Measurements from ENCODE around the gene ABCB9.
"Not testable (repeated sequence)": the region's sequence is repeated elsewhere in the genome, so short reads cannot be mapped to it uniquely, and the experiment has no call there.

Gene ABCB9

GRCh38 chr12:122965851-122966742 lies at the start of gene ABCB9:
Gene ABCB9 (minus strand): TSS chr12:122966463. CDS start chr12:122960235, 6,228 bp downstream.
- peak; percentile 100 for DNase-seq (ENCODE audit: low spot score)

- not testable (repeated sequence) for DNase-seq (ENCODE audit: low spot score)
Observed at GRCh38 chr12:123014473-123014872, 48.2 kb upstream of the ABCB9 start.

- no peak for DNase-seq (ENCODE audit: low spot score)
Observed at GRCh38 chr12:123013185-123014095, 47.2 kb upstream of the ABCB9 start.

GRCh38 chr12:123011701-123012100 lies 45.4 kb upstream of the ABCB9 start:
- no peak for DNase-seq (ENCODE audit: low spot score)

- DNase-seq (ENCODE audit: low spot score), result no peak
Observed at GRCh38 chr12:123010681-123011080, 44.4 kb upstream of the ABCB9 start.

- DNase-seq (ENCODE audit: low spot score), result no peak
Observed at GRCh38 chr12:123010110-123010509, 43.8 kb upstream of the ABCB9 start.

- no peak for DNase-seq (ENCODE audit: low spot score)
Observed at GRCh38 chr12:123006977-123007376, 40.7 kb upstream of the ABCB9 start.

- DNase-seq (ENCODE audit: low spot score), result no peak
Observed at GRCh38 chr12:123005081-123005626, 38.9 kb upstream of the ABCB9 start.

GRCh38 chr12:123004287-123004686 lies 38.0 kb upstream of the ABCB9 start:
- DNase-seq (ENCODE audit: low spot score), result no peak

- DNase-seq (ENCODE audit: low spot score), result no peak
Observed at GRCh38 chr12:123003257-123003656, 37.0 kb upstream of the ABCB9 start.

GRCh38 chr12:123001464-123001863 lies 35.2 kb upstream of the ABCB9 start:
- no peak for DNase-seq (ENCODE audit: low spot score)

GRCh38 chr12:123000578-123000977 lies 34.3 kb upstream of the ABCB9 start:
- DNase-seq (ENCODE audit: low spot score), result no peak

GRCh38 chr12:122999986-123000420 lies 33.7 kb upstream of the ABCB9 start:
- no peak for DNase-seq (ENCODE audit: low spot score)

- no peak for DNase-seq (ENCODE audit: low spot score)
Observed at GRCh38 chr12:122999196-122999946, 33.1 kb upstream of the ABCB9 start.

- DNase-seq (ENCODE audit: low spot score), result no peak
Observed at GRCh38 chr12:122998316-122998715, 32.1 kb upstream of the ABCB9 start.

GRCh38 chr12:122997343-122998250 lies 31.3 kb upstream of the ABCB9 start:
- DNase-seq (ENCODE audit: low spot score), result no peak

GRCh38 chr12:122996621-122997342 lies 30.5 kb upstream of the ABCB9 start:
- DNase-seq (ENCODE audit: low spot score), result no peak

GRCh38 chr12:122996188-122996601 lies 29.9 kb upstream of the ABCB9 start:
- DNase-seq (ENCODE audit: low spot score), result no peak

GRCh38 chr12:122995503-122996187 lies 29.4 kb upstream of the ABCB9 start:
- no peak for DNase-seq (ENCODE audit: low spot score)

Data from ecto neural progenitor cell (in vitro differentiated cells).